Breast epithelium (tissue), 3 donors: ENCODE results near the gene STARD10.

ENCODE experiments used
- CTCF ChIP-seq, 3 donors: fragments of 450-650 bp; IDR thresholded peaks; one replicate each; pipeline ENCODE4 v1.5.1; 2016 to 2017; ENCODE audit warnings: antibody characterized with exemption in 3 of 3, mild to moderate bottlenecking in 3 of 3, moderate library complexity in 3 of 3
- POLR2A ChIP-seq: fragments of 450-650 bp; IDR thresholded peaks from one replicate; pipeline ENCODE4 v1.6.1; 2016; ENCODE audit warnings: antibody characterized with exemption, mild to moderate bottlenecking, moderate library complexity
- POLR2AphosphoS5 ChIP-seq, 3 donors: sonication (generic); formaldehyde crosslinking; IDR thresholded peaks; one replicate each; pipeline ENCODE4 v1.6.1; 2017; ENCODE audit warnings: antibody characterized with exemption in 3 of 3

- TF ChIP-seq CTCF (IDR thresholded peaks at IDR 0.05) (no peak), POLR2AphosphoS5 (IDR thresholded peaks at IDR 0.05) (no peak), POLR2A (no peak)
Measured at GRCh38 chr11:72730737-72731136, 63.1 kb downstream of the STARD10 start.
